RCC 7860 (cell line): ENCODE measurements around the gene TAF4.

Experiments
- DNase-seq: peaks from one replicate; pipeline ENCODE4 v3.0.0-alpha.2; 2015; ENCODE audit warnings: low spot score
- FAIRE-seq: peaks from 2 replicates; lab custom pipeline; 2012; peaks lifted over from hg19 to GRCh38; lab: Jason Lieb, UNC

TAF4 gene

DNA sequence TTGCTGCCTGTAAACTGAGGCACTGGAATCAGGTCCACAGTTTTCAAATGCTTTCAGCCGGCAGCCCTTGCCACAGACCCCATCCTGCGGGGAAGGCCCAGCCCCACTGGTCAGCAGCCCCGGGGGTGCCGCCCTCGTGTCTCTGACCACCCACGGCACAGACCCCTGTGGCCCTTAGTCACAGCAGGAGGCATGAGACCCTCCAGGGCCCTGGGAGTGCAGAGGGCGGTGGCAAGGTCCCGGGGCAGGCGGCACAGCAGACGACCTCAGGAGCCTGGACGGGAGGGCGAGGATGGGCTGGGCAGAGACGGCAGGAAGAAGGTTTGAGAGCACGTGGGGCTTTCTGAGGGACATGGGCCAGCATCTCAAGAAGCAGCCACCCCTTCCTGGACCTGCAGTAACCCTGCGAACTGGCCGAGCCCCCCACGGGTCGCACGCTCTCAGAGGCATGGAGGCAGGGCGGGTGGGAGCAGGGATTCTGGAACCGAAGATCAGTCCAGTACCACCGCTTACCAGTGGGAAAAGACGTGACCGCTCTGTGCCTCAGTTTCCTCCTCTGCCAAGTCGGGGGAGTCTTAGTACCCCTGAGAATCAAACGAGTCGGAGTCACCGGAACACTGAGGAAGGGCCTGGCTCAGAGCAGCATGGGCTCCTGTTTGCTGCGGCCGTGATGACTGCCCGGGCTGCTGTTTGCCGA is 140.7 kb downstream of the TAF4 start:
- no peak for DNase-seq
- no peak for FAIRE-seq
